Ascending aorta (tissue), 2 donors: ENCODE results near the gene DAAM2. TPM values are rescaled to one million over a fixed set of nuclear protein-coding genes. Genes with fewer than 3 reads are reported as not detected.

Source experiments
- DNase-seq, 2 donors: peaks; one replicate each; pipeline ENCODE4 v3.0.0-alpha.2; 2019; ENCODE audit warnings: low spot score in 2 of 2
- H3K27ac ChIP-seq, 2 donors: fragments of 200-600 bp; sonication (generic); one replicate each; pipeline ENCODE4 v1.5.1; 2016 to 2017; ENCODE audit warnings: mild to moderate bottlenecking in 1 of 2
- H3K27me3 ChIP-seq: fragments of 200-600 bp; sonication (generic); one replicate; pipeline ENCODE4 v1.5.1; 2017
- H3K36me3 ChIP-seq, 2 donors: fragments of 200-600 bp; sonication (generic); one replicate each; pipeline ENCODE4 v1.5.1; 2016
- H3K4me1 ChIP-seq, 2 donors: fragments of 200-600 bp; sonication (generic); one replicate each; pipeline ENCODE4 v1.5.1; 2016 to 2017; ENCODE audit warnings: mild to moderate bottlenecking in 1 of 2
- H3K4me3 ChIP-seq, 2 donors: fragments of 200-600 bp; sonication (generic); one replicate each; pipeline ENCODE4 v1.5.1; 2016 to 2017; ENCODE audit warnings: mild to moderate bottlenecking in 1 of 2
- H3K9me3 ChIP-seq, 2 donors: fragments of 200-600 bp; sonication (generic); one replicate each; pipeline ENCODE4 v1.5.1; 2016
- CTCF ChIP-seq, 3 experiments: fragments of 200-600 bp in 2 of 3; fragments of 450-650 bp in 1 of 3; sonication (generic) in 2 of 3; IDR thresholded peaks; one replicate each; pipeline ENCODE4 v1.5.1; 2016 to 2019; ENCODE audit warnings: antibody characterized with exemption in 3 of 3, mild to moderate bottlenecking in 1 of 3, moderate library complexity in 1 of 3
- intact Hi-C: fragments of 100-400 bp; cut with DNase I; formaldehyde crosslinking; loops from one replicate; pipeline ENCODE4 v1.15.1; 2023
- total RNA-seq: library from RNA; depleted of rRNA; stranded (reverse); fragments of >200 nt; gene quantifications from one replicate; pipeline ENCODE4 v1.1.0, GENCODE V29; 2016

DAAM2 gene
- total RNA-seq, 1 donor from 2014 or later = 44.0 TPM

GRCh38 chr6:39818695-39819094 lies 26.5 kb downstream of the DAAM2 start:
- Histone ChIP-seq H3K4me3 (no peak overlapping the region), H3K36me3 (no peaks in the 10 kb centered on the region), H3K27me3 (no peaks in the 10 kb centered on the region), H3K27ac (peak overlapping the region; percentile 73 to 82), H3K4me1 (peaks cover 26 to 78% of the 10 kb centered on the region in 2 donors), H3K9me3 (no peaks in the 10 kb centered on the region)
- TF ChIP-seq CTCF (IDR thresholded peaks at IDR 0.05) = no peak
- DNase-seq = no peak
- intact Hi-C loops = loop anchor here (5.0 to 10.0 kb wide), 2 partner anchors 39 to 66 kb away; no protein-coding TSS in a partner anchor

- intact Hi-C loops = loop anchor here (5.0 to 10.0 kb wide), 2 partner anchors 38 to 66 kb away; no protein-coding TSS in a partner anchor
- Histone ChIP-seq H3K4me1 (peaks cover 29 to 79% of the 10 kb centered on the region in 2 donors), H3K27ac (peak overlapping the region; percentile 73 to 82)
Observed at GRCh38 chr6:39819228-39819627, 27.1 kb downstream of the DAAM2 start.

GRCh38 chr6:39819676-39820075 lies 27.5 kb downstream of the DAAM2 start:
- intact Hi-C loops = loop anchor here (5.0 to 10.0 kb wide), 2 partner anchors 38 to 65 kb away; no protein-coding TSS in a partner anchor

More at GRCh38 chr6:39819228-39819627, 27.1 kb downstream of the DAAM2 start:
- no peaks in the 10 kb centered on the region for H3K9me3 ChIP-seq
- H3K36me3 ChIP-seq = no peaks in the 10 kb centered on the region
- TF ChIP-seq CTCF (IDR thresholded peaks at IDR 0.05) = no peak
- H3K27me3 ChIP-seq = no peaks in the 10 kb centered on the region
- H3K4me3 ChIP-seq = no peak overlapping the region
- DNase-seq = no peak

GRCh38 chr6:39820553-39820952 lies 28.4 kb downstream of the DAAM2 start:
- H3K4me3 ChIP-seq = peak overlapping the region; percentile 35 to 57
- TF ChIP-seq CTCF (IDR thresholded peaks at IDR 0.05) = no peak
- DNase-seq = no peak
- no peaks in the 10 kb centered on the region for H3K9me3 ChIP-seq
- intact Hi-C loops = no loop called here
- H3K4me1 ChIP-seq = peaks cover 30 to 83% of the 10 kb centered on the region in 2 donors
- peak overlapping the region; percentile 70 to 77 for H3K27ac ChIP-seq
- no peaks in the 10 kb centered on the region for H3K36me3 ChIP-seq
- H3K27me3 ChIP-seq = no peaks in the 10 kb centered on the region

More at GRCh38 chr6:39819676-39820075, 27.5 kb downstream of the DAAM2 start:
- no peak for DNase-seq
- H3K27me3 ChIP-seq = no peaks in the 10 kb centered on the region
- TF ChIP-seq CTCF (IDR thresholded peaks at IDR 0.05) = no peak
- H3K27ac ChIP-seq = peak overlapping the region; percentile 73 to 82
- no peak overlapping the region for H3K4me3 ChIP-seq
- H3K4me1 ChIP-seq = peaks cover 30 to 80% of the 10 kb centered on the region in 2 donors
- no peaks in the 10 kb centered on the region for H3K9me3 ChIP-seq
- H3K36me3 ChIP-seq = no peaks in the 10 kb centered on the region

- DNase-seq = no peak
- H3K9me3 ChIP-seq = no peaks in the 10 kb centered on the region
- no peaks in the 10 kb centered on the region for H3K27me3 ChIP-seq
- peak overlapping the region; percentile 35 to 57 for H3K4me3 ChIP-seq
- H3K4me1 ChIP-seq = peaks cover 30 to 80% of the 10 kb centered on the region in 2 donors
- peak overlapping the region; percentile 70 to 77 for H3K27ac ChIP-seq
- no peaks in the 10 kb centered on the region for H3K36me3 ChIP-seq
- TF ChIP-seq CTCF (IDR thresholded peaks at IDR 0.05) = no peak
- intact Hi-C loops = no loop called here
Observed at GRCh38 chr6:39821046-39821740, 29.0 kb downstream of the DAAM2 start.
